ENCODE data around the gene PNPLA8.

Gene PNPLA8

GRCh38 chr7:108442039-108442568, 83.8 kb downstream of the PNPLA8 start:
- no peak overlapping the region for H2AFZ ChIP-seq
- H3K4me1 ChIP-seq = no peaks in the 10 kb centered on the region
- H3K4me3 ChIP-seq (ENCODE audit: low read depth, low read length) = no peak overlapping the region
- H3K9me3 ChIP-seq (ENCODE audit: control insufficient read depth, low read length) = no peaks in the 10 kb centered on the region
- no peak overlapping the region for H3K4me2 ChIP-seq (ENCODE audit: low read length)
- TF ChIP-seq, protein P1, sequence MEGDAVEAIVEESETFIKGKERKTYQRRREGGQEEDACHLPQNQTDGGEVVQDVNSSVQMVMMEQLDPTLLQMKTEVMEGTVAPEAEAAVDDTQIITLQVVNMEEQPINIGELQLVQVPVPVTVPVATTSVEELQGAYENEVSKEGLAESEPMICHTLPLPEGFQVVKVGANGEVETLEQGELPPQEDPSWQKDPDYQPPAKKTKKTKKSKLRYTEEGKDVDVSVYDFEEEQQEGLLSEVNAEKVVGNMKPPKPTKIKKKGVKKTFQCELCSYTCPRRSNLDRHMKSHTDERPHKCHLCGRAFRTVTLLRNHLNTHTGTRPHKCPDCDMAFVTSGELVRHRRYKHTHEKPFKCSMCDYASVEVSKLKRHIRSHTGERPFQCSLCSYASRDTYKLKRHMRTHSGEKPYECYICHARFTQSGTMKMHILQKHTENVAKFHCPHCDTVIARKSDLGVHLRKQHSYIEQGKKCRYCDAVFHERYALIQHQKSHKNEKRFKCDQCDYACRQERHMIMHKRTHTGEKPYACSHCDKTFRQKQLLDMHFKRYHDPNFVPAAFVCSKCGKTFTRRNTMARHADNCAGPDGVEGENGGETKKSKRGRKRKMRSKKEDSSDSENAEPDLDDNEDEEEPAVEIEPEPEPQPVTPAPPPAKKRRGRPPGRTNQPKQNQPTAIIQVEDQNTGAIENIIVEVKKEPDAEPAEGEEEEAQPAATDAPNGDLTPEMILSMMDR (IDR thresholded peaks at IDR 0.05) = no peak
- H3K79me2 ChIP-seq = peaks cover 3% of the 10 kb centered on the region
- no peak overlapping the region for H3K9ac ChIP-seq
- H3K27me3 ChIP-seq (ENCODE audit: control insufficient read depth, insufficient read depth, low read length) = no peaks in the 10 kb centered on the region
- no peak overlapping the region for H3K27ac ChIP-seq
- H3K36me3 ChIP-seq (ENCODE audit: control insufficient read depth, insufficient read depth, low read length) = no peaks in the 10 kb centered on the region

- Histone ChIP-seq H3K9me3 (ENCODE audit: control insufficient read depth, low read length) (no peaks in the 10 kb centered on the region), H3K4me3 (ENCODE audit: low read depth, low read length) (no peak overlapping the region), H3K79me2 (peaks cover 8% of the 10 kb centered on the region), H3K9ac (no peak overlapping the region), H3K4me1 (no peaks in the 10 kb centered on the region), H3K27ac (no peak overlapping the region), H3K27me3 (ENCODE audit: control insufficient read depth, insufficient read depth, low read length) (no peaks in the 10 kb centered on the region), H3K4me2 (ENCODE audit: low read length) (no peak overlapping the region), H2AFZ (no peak overlapping the region), H3K36me3 (ENCODE audit: control insufficient read depth, insufficient read depth, low read length) (no peaks in the 10 kb centered on the region)
- TF ChIP-seq, protein P1 (IDR thresholded peaks at IDR 0.05) = no peak
Measured at GRCh38 chr7:108441392-108441955, 84.5 kb downstream of the PNPLA8 start.

DNA sequence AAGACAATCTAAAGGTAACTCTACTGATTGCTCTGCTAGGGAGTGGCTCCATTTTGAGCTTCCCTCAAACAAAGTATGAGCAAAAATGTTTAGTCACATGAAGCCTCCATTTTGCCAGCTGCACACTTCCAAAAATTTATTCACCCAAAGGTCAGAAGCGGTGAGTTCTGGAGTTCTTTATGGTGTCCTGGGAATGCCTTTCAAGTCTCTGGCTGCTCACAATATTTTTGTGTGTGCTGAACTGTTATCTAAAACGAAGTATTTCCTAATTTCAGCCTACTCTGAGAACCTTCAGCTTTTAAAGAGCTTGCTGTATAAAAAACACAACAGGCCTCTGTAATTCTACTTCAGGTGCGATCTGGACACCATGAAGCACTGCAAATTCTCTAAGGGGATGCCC, 85.3 kb downstream of the PNPLA8 start:
- H3K4me3 ChIP-seq (ENCODE audit: low read depth, low read length) = no peak overlapping the region
- TF ChIP-seq, protein P1 (IDR thresholded peaks at IDR 0.05) = no peak
- H3K27me3 ChIP-seq (ENCODE audit: control insufficient read depth, insufficient read depth, low read length) = no peaks in the 10 kb centered on the region
- peaks cover 7% of the 10 kb centered on the region for H3K79me2 ChIP-seq
- no peaks in the 10 kb centered on the region for H3K9me3 ChIP-seq (ENCODE audit: control insufficient read depth, low read length)
- H2AFZ ChIP-seq = no peak overlapping the region
- H3K4me1 ChIP-seq = no peaks in the 10 kb centered on the region
- H3K27ac ChIP-seq = no peak overlapping the region
- no peaks in the 10 kb centered on the region for H3K36me3 ChIP-seq (ENCODE audit: control insufficient read depth, insufficient read depth, low read length)
- H3K9ac ChIP-seq = no peak overlapping the region
- no peak overlapping the region for H3K4me2 ChIP-seq (ENCODE audit: low read length)

GRCh38 chr7:108436906-108437305, 89.0 kb downstream of the PNPLA8 start:
- H3K27ac ChIP-seq = no peak overlapping the region
- H2AFZ ChIP-seq = no peak overlapping the region
- H3K36me3 ChIP-seq (ENCODE audit: control insufficient read depth, insufficient read depth, low read length) = no peaks in the 10 kb centered on the region
- H3K79me2 ChIP-seq = peaks cover 16% of the 10 kb centered on the region
- no peak overlapping the region for H3K9ac ChIP-seq
- no peaks in the 10 kb centered on the region for H3K27me3 ChIP-seq (ENCODE audit: control insufficient read depth, insufficient read depth, low read length)
- peaks cover 4% of the 10 kb centered on the region for H3K4me1 ChIP-seq
- no peak overlapping the region for H3K4me3 ChIP-seq (ENCODE audit: low read depth, low read length)
- TF ChIP-seq, protein P1 (IDR thresholded peaks at IDR 0.05) = no peak
- no peak overlapping the region for H3K4me2 ChIP-seq (ENCODE audit: low read length)
- no peaks in the 10 kb centered on the region for H3K9me3 ChIP-seq (ENCODE audit: control insufficient read depth, low read length)

DNA sequence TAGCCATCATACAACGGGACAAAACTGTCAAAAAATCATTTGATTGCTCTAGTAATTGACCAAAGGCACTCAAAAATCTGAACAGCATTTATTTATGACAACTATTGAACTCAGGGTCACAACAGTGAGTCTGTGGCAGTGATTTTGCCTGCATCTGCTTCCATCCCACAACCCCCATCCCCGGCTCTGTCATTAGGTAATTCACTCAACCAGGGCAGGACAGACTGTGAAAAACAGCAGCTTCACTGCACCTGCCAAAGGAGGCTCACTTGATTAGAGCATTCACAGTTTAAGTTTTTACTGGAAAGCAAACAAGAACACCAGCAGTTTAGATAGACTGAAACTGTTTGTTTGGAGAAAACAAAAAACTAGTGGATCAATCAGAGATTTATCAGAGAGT, 91.9 kb downstream of the PNPLA8 start:
- Histone ChIP-seq H3K27me3 (ENCODE audit: control insufficient read depth, insufficient read depth, low read length) (no peaks in the 10 kb centered on the region), H2AFZ (no peak overlapping the region), H3K36me3 (ENCODE audit: control insufficient read depth, insufficient read depth, low read length) (no peaks in the 10 kb centered on the region), H3K4me1 (peaks cover 4% of the 10 kb centered on the region), H3K27ac (no peak overlapping the region), H3K9me3 (ENCODE audit: control insufficient read depth, low read length) (no peaks in the 10 kb centered on the region), H3K9ac (no peak overlapping the region), H3K4me3 (ENCODE audit: low read depth, low read length) (no peak overlapping the region), H3K4me2 (ENCODE audit: low read length) (no peak overlapping the region), H3K79me2 (peaks cover 16% of the 10 kb centered on the region)
- TF ChIP-seq, protein P1 (IDR thresholded peaks at IDR 0.05) = no peak

Measured in parathyroid adenoma (tissue), 2 donors.